Suppressor macrophage (primary cell): Measurements from ENCODE around the gene CLDN25.
A peak's percentile ranks its signal among the peaks of the same experiment; 100 is the strongest.
"Not testable (repeated sequence)": the region's sequence is repeated elsewhere in the genome, so short reads cannot be mapped to it uniquely, and the experiment has no call there.

Source experiments
- DNase-seq, 4 experiments: peaks; one replicate each; pipeline ENCODE4 v3.0.0-alpha.2; 2020 to 2022
- total RNA-seq, 17 experiments: gene quantifications; one replicate each; lab custom pipeline; 2026; ENCODE audit warnings: mixed read lengths in 6 of 17, inconsistent platforms in 3 of 17; lab: John Stamatoyannopoulos, UW

The CLDN25 gene
- total RNA-seq, result 0 to 0.22 (median 0) reads per million in 17 experiments

DNA sequence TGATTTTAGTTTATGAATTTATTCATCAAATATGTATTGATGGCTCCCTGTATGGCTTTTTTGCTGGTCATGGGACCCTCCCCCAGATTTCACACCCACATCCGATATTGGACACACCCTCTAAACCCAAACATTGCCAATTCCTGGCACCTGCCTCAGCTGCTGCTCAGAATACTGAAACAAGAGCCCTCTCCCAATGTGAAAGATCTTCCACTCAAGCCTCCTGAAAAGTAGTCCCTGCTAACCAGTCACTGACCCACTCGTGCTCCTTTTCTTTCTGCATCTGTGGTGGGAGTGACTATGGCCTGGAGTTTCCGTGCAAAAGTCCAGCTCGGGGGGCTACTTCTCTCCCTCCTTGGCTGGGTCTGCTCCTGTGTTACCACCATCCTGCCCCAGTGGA lies at the start of gene CLDN25:
TSS of gene CLDN25 (plus strand) at position 301 of the 400 bp plus-strand sequence. CDS start at position 301, 0 bp downstream.
- DNase-seq, result no peak

DNA sequence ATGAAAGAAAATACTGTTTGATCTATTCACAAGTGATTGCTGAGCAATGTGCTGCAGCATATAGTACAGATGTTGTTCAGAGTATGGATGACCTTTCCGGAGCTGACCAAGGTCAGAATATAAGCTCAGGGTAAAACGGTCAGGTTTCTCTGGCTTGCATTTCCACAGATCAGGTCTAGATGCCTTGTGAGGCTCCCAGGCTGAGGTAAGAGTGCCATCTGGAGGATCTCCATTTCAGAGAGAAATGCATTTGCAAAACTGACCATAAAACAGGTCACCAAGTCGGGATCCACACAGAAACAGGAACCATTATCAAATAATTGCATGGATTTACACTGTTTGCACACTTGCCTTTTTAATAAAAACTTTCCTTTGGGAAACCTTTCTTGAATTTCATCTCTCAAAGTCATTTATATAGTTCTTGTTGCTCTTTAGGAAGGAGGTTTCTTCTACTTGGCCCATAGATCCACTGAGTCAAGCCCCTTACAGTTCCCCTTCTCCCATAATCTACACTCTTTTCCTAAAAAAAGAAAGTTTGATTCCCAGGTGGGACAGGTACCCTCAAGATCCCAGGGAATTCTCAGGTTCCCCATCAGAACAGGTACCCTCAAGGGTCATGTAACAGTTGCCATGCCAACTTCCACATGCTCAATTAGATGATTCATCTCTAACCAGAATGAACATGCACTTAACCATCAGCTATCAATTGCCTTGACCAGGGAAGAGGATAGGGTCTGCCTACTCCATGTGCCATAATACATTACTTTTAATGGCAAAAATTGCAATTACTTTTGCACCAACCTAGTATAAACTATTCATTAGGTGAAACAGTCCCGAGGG lies 48.5 kb upstream of the CLDN25 start:
- peak; percentile 62 to 76 (median 68) for DNase-seq

DNA sequence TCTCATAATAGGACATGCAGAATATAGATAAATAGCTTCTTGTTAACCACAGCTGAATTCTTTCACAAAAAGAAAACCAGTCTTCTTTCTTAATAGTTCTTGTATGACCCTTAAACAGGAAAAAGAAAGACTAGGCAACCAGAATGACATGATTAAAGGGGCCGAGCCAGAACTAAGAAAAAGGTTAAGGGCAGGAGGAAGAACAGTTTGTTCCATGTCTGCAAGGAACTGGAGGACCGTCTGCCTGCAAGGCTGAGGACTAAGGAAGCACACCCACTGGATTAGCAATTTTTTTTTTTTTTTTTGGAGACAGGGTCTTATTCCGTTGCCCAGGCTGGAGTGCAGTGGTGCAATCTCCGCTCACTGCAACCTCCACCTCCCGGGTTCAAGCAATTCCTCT lies 47.5 kb upstream of the CLDN25 start:
- DNase-seq, result no peak

DNA sequence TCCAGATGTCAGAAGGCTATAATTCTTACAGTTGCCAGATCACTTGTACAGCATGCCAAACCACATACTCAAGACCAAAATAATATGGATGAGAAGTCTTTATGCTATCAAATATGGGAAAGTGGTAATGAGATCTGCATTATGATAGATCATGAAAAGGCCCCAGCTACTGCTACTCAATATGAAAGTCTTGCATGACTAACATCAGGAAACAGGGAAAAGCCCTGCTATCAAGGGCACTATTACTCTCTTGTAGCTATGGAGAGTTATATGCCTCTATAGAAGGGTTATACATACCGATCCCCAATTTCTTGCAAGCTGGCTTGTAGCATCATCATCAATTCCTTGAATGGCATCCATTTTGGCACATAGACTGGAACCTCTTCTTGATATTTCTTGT lies 43.3 kb upstream of the CLDN25 start:
- DNase-seq, result no peak

DNA sequence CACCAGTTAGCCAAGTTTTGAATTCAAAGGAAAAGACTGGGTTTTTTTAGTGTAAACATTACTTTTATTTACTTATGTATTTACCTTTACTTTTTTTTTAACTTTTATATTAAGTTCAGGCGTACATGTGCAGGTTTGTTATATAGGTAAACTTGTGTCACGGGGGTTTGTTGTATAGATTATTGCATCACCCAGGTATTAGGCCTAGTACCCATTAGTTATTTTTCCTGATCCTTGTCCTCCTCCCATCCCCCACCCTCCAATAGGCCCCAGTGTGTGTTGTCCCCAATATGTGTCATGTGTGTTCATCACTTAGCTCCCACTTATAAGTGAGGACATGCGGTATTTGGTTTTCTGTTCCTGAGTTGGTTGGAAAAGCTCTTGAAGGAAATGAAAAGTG lies 26.7 kb upstream of the CLDN25 start:
- DNase-seq, result no peak

DNA sequence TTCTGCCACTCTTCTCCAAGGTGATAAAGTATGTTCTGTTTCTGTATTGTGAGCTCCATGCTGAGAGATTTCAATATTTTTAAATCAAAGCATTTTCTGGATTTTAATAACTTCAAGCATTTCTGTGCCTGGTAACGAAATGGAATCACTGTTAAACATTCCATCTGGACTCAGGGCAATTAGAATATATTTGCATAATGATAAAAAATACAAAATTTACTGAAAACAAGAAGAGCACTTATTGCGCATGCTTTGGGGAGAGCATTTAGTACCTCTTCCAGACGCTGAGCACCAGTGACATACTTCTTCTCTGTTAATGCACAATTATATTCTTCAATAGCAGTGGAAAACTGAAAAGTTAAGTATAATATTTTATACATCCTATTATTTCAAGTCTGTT lies 19.4 kb upstream of the CLDN25 start:
- DNase-seq, result no peak

DNA sequence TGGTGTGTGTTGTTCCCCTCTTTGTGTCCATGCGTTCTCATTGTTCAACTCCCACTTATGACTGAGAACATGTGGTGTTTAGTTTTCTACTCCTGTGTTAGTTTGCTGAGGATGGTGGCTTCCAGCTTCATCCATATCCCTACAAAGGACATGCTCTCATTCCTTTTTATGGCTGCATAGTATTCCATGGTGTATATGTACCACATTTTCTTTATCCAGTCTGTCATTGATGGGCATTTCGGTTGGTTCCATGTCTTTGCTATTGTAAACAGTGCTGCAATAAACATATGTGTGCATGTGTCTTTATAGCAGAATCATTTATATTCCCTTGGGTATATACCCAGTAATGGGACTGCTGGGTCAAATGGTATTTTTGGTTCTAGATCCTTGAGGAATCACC lies 16.6 kb upstream of the CLDN25 start:
- not testable (repeated sequence) for DNase-seq

DNA sequence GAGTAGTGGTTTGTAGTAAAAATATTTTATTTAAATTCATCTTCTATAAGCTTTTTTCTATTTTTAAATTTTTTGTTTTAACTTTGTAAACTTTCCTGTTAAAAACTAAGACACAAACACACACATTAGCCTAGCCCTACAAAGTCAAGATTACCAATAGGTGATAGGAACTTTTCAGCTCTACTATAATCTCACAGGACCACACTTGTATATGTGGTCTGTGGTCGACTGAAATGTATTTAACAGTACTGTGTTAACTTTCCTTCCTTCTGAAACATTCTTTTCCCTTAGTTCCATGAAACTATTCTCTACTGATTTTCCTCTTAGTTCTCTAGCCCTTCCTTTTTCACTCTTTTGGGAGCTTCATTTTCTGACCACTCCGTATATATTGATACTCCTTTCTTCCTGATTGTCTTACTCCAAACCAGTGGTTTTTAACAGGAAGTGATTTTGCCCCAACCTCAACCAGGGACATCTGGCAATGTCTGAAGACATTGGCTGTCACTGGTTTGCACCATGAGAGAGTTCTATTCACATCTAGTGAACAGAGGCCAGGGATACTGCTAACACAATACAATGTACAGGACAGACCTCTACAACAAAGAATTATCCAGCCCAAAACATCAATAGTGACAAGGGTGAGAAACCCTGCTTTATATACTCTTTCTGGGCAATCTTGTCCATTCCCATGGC lies 14.9 kb upstream of the CLDN25 start:
- no peak for DNase-seq

DNA sequence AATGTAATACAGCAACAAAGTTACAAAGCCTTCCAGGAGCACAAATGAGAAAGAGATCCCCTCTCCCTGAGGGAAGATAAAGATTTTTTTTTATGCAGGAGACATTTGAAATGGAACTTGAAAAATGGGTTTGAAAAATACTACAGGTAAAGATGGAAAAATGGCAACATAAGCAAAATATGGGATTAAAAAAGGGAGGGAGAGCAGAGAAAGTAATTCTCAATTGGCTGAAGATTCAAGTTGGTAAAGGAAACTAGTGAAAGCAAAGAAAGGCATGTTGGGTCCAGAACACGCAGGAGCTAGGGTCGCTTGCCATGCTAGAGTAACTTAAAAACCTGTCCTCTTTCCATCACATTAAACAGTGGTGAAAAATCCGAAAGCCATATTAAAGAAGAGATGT lies 7.6 kb upstream of the CLDN25 start:
- no peak for DNase-seq

DNA sequence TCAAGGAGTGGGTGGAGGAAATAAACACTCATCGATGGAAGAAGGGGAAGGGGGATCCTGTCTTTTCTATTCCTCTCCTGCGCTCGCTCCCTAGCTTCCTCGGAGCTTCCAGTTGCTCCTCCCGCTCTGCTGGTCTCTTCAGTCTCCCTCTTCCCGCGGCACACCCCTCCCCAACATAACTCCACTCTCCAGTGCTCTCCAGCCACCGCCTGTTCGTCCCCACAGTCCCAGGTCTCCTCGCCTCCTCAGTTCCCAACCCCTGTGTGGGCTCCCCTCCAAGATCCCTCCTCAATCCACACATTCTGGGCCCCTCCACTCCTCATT lies 6.5 kb upstream of the CLDN25 start:
- peak; percentile 5 to 33 (median 22) for DNase-seq

DNA sequence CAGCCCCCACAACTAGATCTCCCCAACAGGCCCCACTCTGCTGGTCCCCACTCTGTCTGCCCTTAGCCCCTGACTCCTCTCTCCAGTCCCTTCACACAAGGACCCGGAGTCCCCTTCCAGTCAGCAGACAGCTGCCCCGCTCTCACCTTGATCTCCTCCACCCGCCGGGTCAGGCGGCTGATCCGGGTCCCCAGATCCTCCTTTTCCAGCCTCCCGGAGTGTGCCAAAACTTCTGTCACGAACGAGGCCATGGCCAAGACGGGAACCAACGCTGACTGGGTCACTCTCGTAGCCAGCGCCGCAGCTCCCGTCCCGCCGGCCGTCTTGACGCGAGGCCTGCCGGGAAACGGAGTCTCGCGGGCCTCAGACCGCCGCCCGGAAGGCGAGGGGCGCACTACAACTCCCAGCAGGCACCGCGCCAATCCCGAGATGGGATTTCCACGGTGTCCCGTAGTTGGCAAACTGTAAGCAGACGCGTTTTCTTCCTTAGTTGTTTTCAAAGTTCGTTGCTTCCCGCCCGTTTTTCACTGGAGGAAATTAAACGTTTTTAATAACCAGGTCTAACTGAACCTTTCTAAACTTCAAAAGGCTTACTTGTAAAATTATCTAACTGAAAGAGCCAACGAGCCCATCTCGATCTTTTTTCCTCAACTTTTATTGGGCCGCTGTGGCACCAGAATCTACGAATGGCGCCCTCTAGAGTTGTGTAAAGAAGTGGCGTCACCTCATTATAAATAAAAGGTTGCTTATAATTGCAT lies 6.0 kb upstream of the CLDN25 start, which contains the start of gene ZW10:
TSS of gene ZW10 (minus strand) at position 277 of the 758 bp plus-strand sequence. CDS start at position 251, 26 bp downstream.
- DNase-seq, result peak; percentile 97 to 99 (median 98)

DNA sequence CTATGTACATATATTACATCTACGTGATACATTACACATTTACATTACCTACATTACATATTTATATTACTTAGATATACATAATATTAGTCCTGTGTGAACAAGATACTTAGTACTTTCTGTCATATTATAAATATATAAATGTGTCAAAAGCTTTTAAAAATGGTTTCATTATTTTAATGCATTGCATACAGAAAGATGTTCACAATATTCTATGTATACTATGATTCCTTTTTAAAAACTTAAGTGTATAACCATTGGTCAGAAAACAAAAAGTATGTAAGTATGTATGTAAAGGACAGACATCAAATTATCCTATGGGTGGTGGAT lies 5.5 kb upstream of the CLDN25 start:
- no peak for DNase-seq

DNA sequence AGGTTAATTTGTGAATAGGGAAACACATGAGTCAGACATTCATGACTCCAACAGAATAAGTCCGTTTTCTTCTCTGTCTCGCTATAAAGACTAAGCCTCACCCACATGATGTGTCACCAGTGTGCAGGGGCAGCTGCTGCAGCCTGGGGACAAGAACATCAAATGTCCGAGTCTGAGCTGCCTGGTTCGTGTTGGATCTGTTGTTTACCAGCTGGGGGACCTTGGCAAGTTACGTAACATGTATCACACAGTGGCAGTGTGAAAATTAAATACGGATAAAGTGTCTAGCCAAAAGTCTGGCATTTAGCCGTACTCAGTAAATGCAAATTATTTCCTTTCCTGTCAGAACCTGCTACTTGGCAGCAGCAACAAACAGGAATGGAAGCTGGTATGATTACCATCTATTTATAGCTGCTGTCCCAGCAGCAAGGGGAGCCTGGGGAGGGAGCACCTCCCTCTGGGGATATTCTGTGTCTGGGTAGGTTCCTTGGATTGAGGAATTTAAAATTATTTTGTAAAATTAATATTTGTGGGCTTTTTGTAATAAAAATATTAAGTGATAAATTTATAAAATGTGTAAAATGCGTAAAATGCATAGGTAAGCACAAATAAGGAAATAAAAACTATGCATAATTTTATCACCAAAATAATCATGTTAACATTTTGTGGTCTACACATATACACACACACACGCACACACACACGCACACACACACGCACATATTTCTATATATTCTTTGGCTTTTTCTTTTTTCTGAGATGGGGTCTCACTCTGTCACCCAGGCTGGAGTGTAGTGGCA lies 1.3 kb upstream of the CLDN25 start:
- DNase-seq, result peak; percentile 2 to 48 (median 20)

DNA sequence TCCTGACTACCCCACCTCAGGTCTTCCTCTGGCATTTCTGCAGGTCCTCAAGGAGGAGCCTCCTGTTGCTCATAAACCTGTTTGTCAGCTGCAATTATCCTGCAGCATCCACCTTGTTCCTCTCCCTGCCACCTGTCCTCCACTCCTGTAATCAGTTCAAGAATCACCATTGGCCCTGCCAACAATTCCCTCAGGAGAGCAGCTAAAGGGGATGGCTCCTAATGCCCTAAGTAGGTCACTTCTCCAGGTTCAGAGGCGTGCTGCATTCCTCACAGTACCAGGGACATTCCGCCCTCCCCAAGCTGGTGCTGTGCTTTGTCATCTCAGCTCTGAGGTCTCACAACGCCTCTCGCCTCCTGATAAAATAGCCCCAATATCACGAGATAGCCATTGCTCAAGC lies 2.1 kb downstream of the CLDN25 start:
- DNase-seq, result no peak

DNA sequence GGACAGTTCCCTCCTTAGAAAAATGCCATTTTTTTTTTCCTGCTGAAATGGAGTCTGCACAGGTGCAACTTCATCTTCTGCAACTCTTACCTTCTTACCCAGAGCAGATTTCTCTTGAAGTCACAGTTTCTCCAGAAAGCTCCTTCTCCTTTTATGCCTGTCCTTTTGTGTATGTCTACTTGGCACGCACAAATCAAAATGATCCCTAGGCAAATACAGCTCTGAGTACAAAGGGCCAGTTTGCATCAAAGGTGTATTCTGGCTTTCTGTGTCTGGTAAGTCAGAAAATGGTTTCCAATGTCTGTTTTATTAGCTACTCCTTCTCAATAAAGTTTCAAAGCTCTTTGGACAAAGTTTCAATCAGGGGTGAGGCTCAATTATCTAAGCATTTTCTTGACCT lies 2.5 kb downstream of the CLDN25 start:
- no peak for DNase-seq

DNA sequence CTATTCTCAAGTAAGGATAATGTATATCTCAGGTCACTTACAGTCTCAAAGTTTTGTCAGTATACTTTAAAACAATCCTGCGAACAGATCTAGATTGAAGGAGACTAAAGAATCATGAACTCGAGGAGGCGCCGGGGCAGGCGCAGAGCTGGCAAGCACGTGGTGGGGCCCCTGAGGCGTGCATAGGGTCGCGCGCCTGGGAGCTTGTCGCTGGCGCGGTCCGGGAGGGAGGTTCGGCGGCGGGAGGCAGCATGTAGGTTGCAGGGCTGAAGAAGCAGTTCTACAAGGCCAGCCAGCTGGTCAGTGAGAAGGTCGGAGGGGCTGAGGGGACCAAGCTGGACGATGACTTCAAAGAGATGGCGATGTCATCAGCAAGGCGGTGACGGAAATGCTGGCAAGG lies 9.4 kb downstream of the CLDN25 start:
- not testable (repeated sequence) for DNase-seq

DNA sequence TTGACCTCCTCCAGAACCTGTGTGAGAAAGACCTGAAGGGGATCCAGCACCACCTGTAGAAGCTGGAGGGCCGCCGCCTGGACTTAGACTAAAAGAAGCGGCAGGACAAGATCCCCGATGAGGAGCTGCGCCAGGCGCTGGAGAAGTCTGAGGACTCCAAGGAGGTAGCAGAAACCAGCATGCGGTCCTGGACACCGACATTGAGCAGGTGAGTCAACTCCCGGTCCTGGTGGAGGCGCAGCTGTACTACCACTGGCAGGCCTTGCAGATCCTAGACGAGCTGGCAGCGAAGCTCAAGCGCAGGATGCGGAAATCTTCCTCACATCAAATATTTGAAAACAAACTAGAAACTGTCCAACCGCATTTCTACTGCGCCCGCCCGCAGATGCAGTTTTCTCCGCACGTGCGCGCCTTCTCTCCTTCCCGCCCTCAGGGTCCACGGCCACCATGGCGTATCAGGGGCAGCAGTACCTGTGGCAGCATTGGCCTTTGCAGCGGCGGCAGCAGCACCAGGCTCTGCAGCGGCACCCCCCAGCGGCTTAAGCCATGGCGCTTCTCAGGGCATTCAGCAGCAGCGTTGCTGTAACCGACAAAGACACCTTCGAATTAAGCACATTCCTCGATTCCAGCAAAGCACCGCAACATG lies 10.2 kb downstream of the CLDN25 start:
- no peak for DNase-seq

DNA sequence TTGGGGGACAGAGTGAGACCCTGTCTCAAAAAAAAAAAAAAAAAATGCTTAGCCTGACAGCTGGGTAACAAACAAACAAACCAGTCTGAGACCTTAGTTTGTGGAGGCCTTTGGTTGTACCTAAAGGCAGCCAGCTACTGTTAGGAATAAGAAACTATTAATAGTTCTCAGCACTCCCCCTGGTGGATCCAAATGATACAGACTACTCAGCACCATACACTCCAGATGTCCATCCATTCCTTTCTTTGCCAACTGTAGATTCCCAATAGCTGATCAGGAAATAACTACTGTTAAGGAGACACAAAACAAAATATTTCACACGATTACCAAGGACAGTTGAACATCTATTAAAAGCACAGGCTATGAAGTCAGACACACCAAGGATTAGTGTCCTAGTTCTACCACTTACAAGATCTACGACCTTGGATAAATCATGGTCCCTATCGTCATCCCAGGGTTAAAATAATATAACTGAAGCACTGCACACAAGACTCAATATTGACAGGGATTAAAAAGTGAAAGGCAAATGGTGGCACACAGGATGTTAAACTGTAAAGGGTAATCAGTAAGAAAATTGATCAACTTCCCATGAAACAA lies 17.2 kb downstream of the CLDN25 start:
- peak; percentile 30 to 67 (median 46) for DNase-seq

DNA sequence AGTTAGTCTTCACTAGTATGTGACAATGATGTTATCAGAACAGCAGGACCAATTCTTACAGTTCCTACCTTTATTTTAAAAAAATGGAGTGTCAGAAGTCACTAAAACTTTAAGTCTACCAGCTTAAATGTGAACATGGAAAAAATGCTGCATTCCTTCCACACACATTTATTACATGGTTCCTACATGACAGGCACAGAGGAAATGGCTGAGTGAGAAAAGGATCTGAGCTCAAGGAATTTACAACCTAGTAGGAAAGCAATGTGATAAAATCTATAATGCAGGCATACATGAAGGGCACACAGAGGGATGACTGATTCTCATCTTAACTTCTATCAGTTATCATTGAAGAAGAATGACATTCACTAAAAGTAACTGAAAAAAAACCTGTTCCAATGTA lies 23.0 kb downstream of the CLDN25 start:
- no peak for DNase-seq

DNA sequence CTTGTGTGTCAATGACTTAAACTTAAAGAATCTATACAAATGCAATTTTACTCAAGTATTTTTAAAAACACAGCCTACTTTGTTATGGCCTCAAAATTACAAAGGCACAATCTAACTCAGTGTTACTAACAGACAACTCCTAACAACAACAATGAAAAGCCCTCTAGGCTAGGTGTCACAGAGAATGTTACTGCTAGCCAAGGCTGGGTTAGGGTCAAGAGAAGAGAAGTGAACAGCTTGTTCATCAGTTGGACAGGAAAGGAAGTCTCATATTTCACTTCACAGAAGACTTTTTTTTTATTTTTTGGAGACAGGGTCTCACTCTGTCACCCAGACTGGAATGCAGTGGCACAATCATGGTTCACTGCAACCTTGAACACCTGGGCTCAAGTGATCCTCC lies 26.0 kb downstream of the CLDN25 start:
- no peak for DNase-seq

DNA sequence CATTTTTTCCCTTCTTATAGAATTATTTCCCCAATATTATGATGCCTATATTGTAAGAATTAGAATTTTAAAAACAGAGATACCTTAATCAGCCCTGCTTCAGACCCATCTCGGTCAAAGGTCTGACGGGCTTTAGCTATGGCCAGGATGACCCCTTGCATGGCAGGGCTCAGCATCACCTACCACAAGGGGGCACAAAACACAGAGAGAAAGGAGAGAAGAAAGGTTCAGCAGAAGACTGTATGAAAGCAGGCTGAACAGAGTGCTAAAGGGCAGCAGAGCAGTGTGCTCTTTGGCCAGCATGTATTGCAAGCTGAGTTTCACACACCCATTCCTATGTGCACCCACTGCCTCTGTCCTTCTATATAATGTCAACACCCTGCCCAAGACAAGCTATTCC lies 26.8 kb downstream of the CLDN25 start:
- peak; percentile 9 to 31 (median 20) for DNase-seq

DNA sequence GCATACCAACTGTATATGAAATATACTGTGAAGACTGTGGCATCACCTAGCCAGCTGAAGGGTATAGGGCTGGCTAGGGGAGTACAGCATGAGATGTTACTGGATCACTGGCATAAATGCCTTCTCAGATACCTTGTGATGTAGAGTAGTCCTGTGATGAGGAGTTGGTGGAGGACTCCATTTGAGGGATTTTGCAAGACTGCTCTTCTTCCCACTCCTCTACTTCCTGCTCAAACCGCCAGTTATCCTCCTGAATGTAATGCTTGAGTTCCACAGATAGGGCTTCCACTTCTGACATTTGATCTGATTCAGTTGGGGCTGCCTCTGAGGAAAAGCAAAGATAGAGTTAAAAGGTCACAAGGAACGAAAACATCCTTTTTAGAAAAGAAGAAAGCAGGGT lies 29.3 kb downstream of the CLDN25 start:
- DNase-seq, result peak; percentile 2 to 54 (median 38)
